GM21360 (cell line): ENCODE measurements around the gene CHRNA7.

Experiments used
- ATAC-seq: cut with Tn5 transposase; IDR thresholded peaks from one replicate; pipeline ENCODE4 v1.9.1; 2021; ENCODE audit warnings: mild to moderate bottlenecking, moderate library complexity; ENCODE audit not compliant: unreplicated experiment

The CHRNA7 gene

GRCh38 chr15:32067115-32067514 is 36.8 kb downstream of the CHRNA7 start:
- ATAC-seq, result no peak

DNA sequence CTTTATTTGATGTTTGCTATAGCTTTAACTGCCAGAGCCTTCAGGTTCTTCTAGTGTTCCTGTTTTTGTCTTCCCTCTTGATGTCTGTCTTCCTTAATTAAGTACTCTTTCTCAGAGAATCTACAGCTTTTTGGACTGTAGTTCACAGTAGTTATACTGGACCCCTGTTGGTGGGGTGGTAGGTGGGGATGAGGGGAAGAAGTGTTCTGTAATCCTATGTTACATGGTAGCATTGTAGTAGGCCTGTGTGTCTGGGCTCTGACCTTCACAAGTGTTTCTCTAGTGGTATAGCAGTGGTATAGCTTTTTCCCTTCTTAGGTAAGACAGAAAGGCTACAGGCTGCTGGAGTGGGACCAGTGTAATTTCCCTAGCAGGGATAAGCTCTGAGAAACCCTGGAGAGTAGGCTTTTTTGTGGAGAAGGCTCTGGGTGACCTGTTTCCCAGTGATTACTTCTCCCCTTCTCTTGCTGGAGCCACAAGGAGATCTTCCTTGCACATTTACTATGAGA is 59.6 kb downstream of the CHRNA7 start:
- ATAC-seq, result no peak

- no peak for ATAC-seq
Measured at GRCh38 chr15:32091505-32092380, 61.4 kb downstream of the CHRNA7 start.

DNA sequence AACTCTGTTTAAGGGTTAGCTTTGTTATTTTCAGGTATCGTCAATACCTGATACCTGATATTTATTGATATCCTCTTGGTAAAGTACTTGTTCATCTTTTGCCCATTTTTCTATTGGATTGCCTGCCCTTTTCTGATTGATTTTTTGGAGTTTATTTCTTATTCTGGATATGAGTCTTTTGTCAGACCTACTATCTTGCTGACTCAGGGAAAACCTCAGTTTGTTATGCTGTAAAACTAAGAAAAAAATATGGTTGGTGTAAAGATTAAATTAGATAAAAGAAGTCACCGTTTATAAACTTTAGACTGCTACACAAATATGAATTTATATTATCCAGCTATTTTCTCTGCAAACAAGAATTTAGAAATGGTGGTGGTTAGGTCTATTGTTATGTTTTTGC is 65.9 kb downstream of the CHRNA7 start:
- ATAC-seq, result no peak

DNA sequence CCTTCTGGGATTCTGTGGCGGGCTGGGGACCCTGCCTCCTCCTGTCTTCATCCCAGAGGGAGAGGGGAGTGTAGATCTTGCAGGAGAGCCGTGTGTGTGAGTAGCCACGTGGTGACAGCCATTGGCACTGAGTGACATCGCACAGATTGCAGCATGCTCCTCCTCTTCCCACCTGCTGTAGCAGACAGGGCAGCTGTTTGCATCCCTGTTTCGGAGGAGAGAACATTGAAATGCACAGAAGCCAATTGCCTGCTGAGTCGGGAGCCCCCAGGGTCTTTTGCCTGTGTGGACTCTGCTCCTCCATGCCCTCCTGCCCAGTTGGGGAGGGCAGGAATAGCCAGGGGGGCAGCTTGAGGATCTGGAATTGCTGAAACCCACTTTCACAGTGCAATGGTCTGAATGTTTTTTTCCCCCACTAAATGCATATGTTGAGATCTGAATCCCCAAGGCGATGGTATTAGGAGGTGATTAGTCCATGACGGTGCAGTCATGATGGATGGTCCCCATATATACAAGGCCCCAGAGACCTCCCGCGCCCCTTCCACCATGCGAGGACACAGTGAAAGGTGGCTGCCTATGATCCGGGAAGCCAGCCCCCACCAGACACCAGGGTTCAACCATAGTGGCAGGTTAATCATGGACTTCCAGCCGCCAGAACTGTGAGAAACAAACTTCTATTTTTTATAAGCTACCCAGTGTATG is 66.8 kb downstream of the CHRNA7 start:
- no peak for ATAC-seq

GRCh38 chr15:32098033-32098432 is 67.7 kb downstream of the CHRNA7 start:
- ATAC-seq, result no peak

DNA sequence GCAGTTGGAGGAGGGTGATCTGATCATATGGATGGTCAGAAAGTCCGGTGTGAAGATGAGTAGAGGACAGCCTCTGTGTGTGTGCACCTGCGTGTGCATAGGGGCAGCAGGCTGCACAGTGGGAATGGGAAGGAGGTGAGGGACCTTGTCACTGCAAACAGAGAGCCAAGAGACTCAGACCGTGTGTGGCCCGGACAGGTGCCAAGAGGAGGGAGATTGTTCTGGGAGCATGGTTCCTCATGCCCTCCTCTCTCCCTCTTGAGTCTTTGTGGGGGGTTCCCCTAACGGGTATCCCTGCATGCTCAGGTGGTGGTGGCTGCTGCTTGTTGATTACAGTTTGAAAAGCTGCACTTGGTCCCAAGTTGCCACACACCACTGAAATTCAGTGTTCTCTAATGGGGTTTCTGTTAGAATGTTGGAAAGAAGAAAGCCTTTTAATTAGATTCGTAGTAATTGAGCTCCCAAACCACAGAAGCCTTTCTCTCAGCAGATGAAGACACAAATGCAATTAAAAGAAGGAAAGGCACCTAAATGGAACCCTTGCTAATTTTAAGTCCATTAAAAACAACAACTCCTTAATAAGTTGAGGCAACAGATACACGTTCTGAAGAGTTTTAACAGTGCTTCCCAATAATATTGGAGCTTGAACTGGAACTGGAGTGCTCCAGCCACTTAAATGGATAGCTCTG is 68.9 kb downstream of the CHRNA7 start:
- no peak for ATAC-seq

DNA sequence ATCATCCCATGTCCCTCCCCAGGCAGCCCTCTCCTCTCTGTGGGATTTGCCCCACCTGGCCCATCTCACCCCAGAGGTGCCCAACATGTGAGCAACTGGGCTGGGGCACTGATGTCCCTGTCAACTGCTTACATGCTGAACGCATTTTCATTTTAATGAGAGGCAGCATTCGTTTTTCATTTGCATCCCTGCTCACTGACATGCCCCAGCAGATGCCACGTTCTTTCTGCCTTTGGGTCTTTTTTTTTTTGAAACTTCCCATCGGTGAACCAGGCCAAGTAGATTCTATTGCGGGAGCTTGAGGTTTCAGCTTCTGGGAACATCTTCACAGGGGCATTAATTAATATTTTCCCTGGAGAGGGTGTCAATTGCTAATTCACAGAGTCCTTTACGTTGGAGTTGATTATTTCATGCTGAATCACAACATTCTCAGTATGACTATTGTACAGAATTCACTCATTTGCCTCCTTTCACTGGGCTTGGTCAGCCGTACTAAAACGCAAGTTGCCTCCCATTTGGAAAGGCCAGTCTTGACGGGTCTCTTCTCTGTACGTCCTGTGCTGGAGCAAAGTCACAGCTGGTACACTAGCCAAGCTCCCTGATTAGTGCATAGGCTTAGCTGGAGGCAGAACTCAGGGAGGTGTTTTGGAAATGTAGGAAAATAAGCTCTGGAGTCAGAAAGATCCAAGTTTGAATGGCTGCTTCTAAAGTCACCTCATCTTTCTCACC is 69.8 kb downstream of the CHRNA7 start:
- ATAC-seq, result no peak

DNA sequence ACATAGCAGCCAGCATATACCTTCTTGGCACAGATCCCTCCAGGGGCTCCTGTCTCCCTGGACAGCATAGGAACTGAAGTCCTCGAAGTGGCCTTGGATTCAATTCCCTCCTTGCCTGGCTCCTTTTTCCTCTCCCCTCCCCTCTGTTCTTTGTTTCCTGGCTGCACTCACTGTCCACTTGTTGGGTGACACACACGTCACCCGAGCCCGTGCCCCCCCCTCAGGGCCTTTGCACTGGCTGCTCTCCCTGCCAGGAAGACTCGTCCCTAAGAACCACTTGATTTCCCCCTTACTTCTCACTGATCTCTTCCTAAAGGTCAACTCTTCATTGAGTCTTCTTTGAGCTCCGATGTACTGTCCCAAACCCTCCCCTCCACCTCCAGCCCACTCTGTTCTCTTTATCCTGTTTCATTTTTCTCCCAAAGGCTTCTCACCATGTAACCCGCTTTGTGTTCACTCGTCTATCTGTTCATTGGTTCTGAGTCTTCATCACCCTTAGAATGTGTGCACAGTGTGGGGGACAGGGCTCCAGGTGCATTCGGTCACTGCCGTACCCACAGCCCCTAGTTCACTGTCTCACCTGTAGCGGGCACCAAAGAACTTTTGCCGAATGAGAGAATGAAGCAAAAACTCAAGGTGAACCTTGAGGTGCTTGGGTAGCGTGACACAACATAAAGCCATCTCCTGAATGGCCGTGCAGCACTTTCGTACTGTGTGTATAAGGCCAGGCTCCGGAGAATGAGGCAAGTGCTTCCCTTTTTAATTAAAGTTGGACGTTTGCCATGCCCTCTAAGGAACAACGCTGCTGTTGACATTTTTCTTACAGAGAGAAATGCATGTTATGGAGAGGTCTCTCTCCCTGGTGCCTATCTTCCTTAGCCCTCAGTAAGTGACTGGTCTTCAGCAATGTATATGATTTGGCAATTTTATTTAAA is 74.0 kb downstream of the CHRNA7 start:
- ATAC-seq, result no peak

- no peak for ATAC-seq
Measured at GRCh38 chr15:32105258-32106241, 75.2 kb downstream of the CHRNA7 start.

DNA sequence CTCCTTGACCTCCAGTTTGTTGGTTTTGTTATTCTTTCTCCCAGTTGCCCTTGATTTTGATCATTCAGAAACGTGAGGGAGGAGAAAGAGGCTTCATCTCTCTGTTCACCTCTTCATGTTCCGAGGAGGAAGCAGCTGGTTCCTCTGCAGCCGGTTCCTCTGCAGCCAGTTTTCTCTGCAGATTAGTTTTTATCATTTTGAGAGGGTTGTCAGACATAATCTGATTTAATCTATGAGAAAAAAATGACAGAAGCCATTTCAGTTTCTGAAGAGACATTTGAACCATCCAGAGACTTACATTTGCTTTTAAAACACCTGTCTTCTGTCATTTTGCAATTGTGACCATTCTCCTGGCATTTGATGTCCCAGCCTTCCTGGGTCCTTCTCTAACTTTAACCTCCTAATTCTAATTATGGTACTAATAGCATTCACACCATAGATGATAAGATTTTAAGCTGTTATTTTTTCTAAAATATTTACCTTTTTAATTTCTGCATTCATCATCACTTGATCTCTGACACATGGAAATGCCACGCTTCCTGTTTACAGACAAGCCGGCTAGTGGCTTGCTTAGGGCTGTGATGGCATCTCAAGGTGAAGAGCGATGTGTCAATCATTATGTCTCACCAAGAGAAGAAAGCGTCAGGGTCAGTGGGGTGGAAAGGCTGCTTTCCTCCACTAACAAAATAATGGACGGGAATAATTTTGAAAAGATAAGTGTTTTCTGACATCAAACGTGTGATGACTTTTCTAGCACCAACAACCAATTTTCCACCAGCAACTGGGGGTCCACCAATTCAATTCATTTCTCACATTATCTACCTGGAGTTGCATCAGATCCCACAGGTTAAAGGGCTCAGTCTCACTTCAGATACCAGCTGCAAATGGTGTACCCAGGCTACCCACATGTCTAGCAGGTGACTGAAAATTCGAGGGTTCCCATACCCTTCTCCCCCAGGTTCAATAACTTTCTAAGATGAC is 76.4 kb downstream of the CHRNA7 start:
- no peak for ATAC-seq

DNA sequence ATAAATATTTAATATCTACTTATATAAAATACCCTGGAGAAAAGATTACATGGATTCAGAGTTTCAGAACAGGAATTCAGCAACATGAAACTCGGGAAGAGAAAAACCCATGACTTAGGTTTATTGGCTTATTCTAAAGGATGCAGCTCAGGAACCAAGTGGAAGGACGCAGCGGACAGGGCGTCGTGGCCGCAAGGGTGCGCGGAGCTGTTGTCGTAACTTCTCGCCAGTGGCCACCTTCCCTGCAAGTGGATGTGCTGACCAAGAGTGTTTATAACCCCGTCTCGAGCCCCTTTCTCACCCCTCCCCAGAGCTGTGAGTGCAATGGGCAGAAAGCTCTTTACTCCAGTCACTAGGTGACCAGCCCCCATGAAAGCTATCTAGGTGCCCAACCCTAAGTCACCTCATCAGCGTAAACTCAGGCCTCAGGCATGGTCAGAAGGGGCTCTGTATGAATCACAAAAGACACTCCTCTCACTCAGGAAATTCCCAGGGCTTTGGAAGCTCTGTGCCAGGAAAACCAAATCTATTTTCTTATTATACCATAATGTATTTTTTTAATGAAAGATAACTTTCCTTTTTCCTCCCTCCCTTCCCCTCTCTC is 77.3 kb downstream of the CHRNA7 start:
- no peak for ATAC-seq

DNA sequence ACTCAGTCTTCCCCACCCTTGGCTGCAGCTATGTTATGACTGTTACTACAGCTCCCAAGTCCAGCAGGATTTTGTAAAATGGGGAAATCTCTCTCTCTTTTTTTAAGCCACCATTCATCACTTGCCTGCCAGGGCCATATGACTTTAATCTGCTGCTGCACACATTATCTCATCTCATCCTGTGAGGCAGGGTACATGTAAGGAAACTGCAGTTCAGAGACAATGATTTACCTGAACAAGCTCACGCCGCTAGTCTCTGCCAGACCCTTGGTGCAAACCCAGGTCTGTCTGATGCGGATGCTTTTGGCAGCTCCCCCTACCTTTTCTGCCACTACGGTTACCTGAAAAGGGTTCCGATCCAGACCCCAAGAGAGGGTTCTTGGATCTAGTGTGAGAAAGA is 78.3 kb downstream of the CHRNA7 start:
- no peak for ATAC-seq

DNA sequence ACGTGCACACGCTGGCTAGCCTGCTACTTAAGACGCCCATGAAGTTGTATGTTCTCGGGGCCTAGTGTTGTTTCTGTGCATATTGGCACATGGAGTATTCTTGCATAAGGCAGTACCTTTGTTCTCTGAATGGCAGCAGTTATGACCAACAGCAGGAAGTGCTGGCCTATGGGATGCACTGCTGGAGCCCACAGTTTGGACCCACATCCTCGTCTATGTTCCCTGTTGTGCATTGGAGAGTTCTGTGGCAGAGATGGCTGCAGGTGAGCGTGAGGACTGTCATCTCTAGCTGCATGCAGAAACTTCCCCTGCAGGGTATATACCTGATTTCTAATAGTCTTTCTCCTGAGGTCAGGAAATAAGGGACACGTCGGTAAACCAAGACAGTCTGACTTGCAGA is 81.8 kb downstream of the CHRNA7 start:
- no peak for ATAC-seq

GRCh38 chr15:32113224-32113623 is 82.9 kb downstream of the CHRNA7 start:
- ATAC-seq, result no peak

- ATAC-seq, result no peak
Measured at GRCh38 chr15:32117122-32117521, 86.8 kb downstream of the CHRNA7 start.

DNA sequence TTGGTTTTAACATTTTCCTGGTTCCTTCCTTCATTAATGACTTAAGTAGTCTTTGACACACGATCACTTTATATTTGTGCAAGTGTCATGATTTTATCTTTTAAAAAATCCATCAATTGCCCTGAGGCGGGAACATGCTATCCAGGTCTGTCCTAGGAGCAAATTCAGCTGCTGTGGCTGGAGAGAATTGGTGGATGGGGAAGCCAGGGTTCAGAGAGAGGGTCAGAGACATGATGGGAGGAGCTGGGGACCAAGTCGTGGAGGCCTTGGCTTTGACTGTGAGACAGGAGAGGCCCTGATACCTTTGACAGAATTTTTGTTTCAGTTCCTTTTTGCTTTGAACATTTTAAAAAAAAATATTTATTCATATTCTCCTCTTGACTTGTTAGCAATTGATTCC is 89.0 kb downstream of the CHRNA7 start:
- no peak for ATAC-seq
